Mesenchymal stem cell (in vitro differentiated cells and primary cell): ENCODE data around the gene FNTB.

ENCODE experiments used
- DNase-seq: peaks from one replicate; pipeline ENCODE4 v3.0.0-alpha.2; 2013
- H2AFZ ChIP-seq: one replicate; pipeline ENCODE4 v1.6.1; 2013; ENCODE audit warnings: low read depth, mild to moderate bottlenecking, control low read depth, inconsistent platforms, low read length, moderate library complexity
- H2AK5ac ChIP-seq: 2 replicates; pipeline ENCODE4 v1.6.1; 2013; ENCODE audit warnings: low read length, moderate library complexity, mild to moderate bottlenecking, inconsistent platforms; ENCODE audit not compliant: severe bottlenecking
- H2BK120ac ChIP-seq: one replicate; pipeline ENCODE4 v1.6.1; 2013; ENCODE audit warnings: low read depth, mild to moderate bottlenecking, inconsistent platforms, low read length, moderate library complexity
- H2BK12ac ChIP-seq, 2 experiments: one replicate each; pipeline ENCODE4 v1.6.1; 2013; ENCODE audit warnings: inconsistent platforms in 2 of 2, low read length in 2 of 2, mild to moderate bottlenecking in 2 of 2, moderate library complexity in 2 of 2, control low read depth in 1 of 2
- H2BK15ac ChIP-seq: one replicate; pipeline ENCODE4 v1.6.1; 2013; ENCODE audit warnings: mild to moderate bottlenecking, low read depth, inconsistent platforms; ENCODE audit not compliant: poor library complexity, severe bottlenecking
- H2BK5ac ChIP-seq: 2 replicates; pipeline ENCODE4 v1.6.1; 2013; ENCODE audit warnings: low read depth, mild to moderate bottlenecking, low read length, control low read depth, inconsistent platforms; ENCODE audit not compliant: poor library complexity, severe bottlenecking
- H3K14ac ChIP-seq, 2 experiments: one replicate each; pipeline ENCODE4 v1.6.1; 2013; ENCODE audit warnings: inconsistent platforms in 2 of 2, low read length in 2 of 2, control low read depth in 1 of 2, mild to moderate bottlenecking in 1 of 2, moderate library complexity in 1 of 2
- H3K18ac ChIP-seq, 2 experiments: one replicate each; pipeline ENCODE4 v1.6.1; 2013; ENCODE audit warnings: inconsistent platforms in 2 of 2, low read length in 2 of 2, control low read depth in 1 of 2, low read depth in 1 of 2, mild to moderate bottlenecking in 1 of 2
- H3K23ac ChIP-seq, 2 experiments: one replicate each; pipeline ENCODE4 v1.6.1; 2013; ENCODE audit warnings: inconsistent platforms in 2 of 2, low read length in 2 of 2, mild to moderate bottlenecking in 2 of 2, moderate library complexity in 2 of 2, control low read depth in 1 of 2
- H3K27ac ChIP-seq: 2 replicates; pipeline ENCODE4 v1.5.1; 2013; ENCODE audit warnings: mild to moderate bottlenecking, moderate library complexity, low read length, control low read depth, inconsistent platforms; ENCODE audit not compliant: poor library complexity, severe bottlenecking
- H3K27me3 ChIP-seq, 2 experiments: 2 replicates each; pipeline versions ENCODE4 v1.6.1 to v1.7.0; 2013; ENCODE audit warnings: low read length in 2 of 2, mild to moderate bottlenecking in 2 of 2, moderate library complexity in 2 of 2, control low read depth in 1 of 2, inconsistent platforms in 1 of 2; ENCODE audit not compliant: control insufficient read depth in 1 of 2, insufficient read depth in 1 of 2
- H3K36me3 ChIP-seq, 2 experiments: 2 replicates each; pipeline versions ENCODE4 v1.6.1 to v1.7.0; 2013; ENCODE audit warnings: low read length in 2 of 2, control low read depth in 1 of 2, inconsistent platforms in 1 of 2, low read depth in 1 of 2, mild to moderate bottlenecking in 1 of 2; ENCODE audit not compliant: insufficient read depth in 2 of 2, control insufficient read depth in 1 of 2
- H3K4ac ChIP-seq, 2 experiments: one replicate each; pipeline ENCODE4 v1.6.1; 2013; ENCODE audit warnings: inconsistent platforms in 2 of 2, low read length in 2 of 2, mild to moderate bottlenecking in 2 of 2, moderate library complexity in 2 of 2, control low read depth in 1 of 2, low read depth in 1 of 2
- H3K4me1 ChIP-seq: 2 replicates; pipeline ENCODE4 v1.6.1; 2013; ENCODE audit warnings: low read depth, low read length, control low read depth; ENCODE audit not compliant: control insufficient read depth, insufficient read depth
- H3K4me2 ChIP-seq: 2 replicates; pipeline ENCODE4 v1.6.1; 2013; ENCODE audit warnings: low read length, mild to moderate bottlenecking, inconsistent platforms; ENCODE audit not compliant: poor library complexity, severe bottlenecking
- H3K4me3 ChIP-seq, 2 experiments: 2 replicates each; pipeline versions ENCODE4 v1.5.1 to v1.7.0; 2013; ENCODE audit warnings: low read length in 2 of 2, mild to moderate bottlenecking in 2 of 2, control low read depth in 1 of 2, low read depth in 1 of 2; ENCODE audit not compliant: insufficient read depth in 1 of 2
- H3K79me1 ChIP-seq: replicated peaks from 2 replicates; pipeline ENCODE4 v1.6.1; 2013; ENCODE audit warnings: mild to moderate bottlenecking, control low read depth, low read length, inconsistent platforms; ENCODE audit not compliant: poor library complexity, severe bottlenecking
- H3K9ac ChIP-seq: 2 replicates; pipeline ENCODE4 v1.7.0; 2013; ENCODE audit warnings: mild to moderate bottlenecking, low read length, moderate library complexity
- H3K9me3 ChIP-seq: 2 replicates; pipeline ENCODE4 v1.7.0; 2013; ENCODE audit warnings: mild to moderate bottlenecking, low read length; ENCODE audit not compliant: control insufficient read depth
- H4K8ac ChIP-seq: one replicate; pipeline ENCODE4 v1.6.1; 2013; ENCODE audit warnings: inconsistent platforms, mild to moderate bottlenecking, low read length, moderate library complexity
- H4K91ac ChIP-seq: one replicate; pipeline ENCODE4 v1.6.1; 2013; ENCODE audit warnings: mild to moderate bottlenecking, low read length, inconsistent platforms
- WGBS: methylation state at CpG from one replicate; pipeline ENCODE4 v1.1.7; 2013; ENCODE audit warnings: mixed read lengths; 5-methylcytosine and 5-hydroxymethylcytosine counted together

Gene FNTB

GRCh38 chr14:65077318-65077717 is 90.6 kb downstream of the FNTB start:
- H2AK5ac ChIP-seq: no peak overlapping the region
- H3K4me3 ChIP-seq: no peak overlapping the region
- H3K79me1 ChIP-seq: peaks cover 40% of the 10 kb centered on the region
- no peak overlapping the region for H2BK120ac ChIP-seq
- no peak overlapping the region for H3K9ac ChIP-seq
- WGBS: 100% methylated on average over 2 of the region's 2 CpGs
- no peaks in the 10 kb centered on the region for H3K9me3 ChIP-seq
- peaks cover 4% of the 10 kb centered on the region for H3K4me1 ChIP-seq
- no peak overlapping the region for H3K4ac ChIP-seq
- no peak overlapping the region for H4K91ac ChIP-seq
- H3K36me3 ChIP-seq: peaks cover 57 to 98% of the 10 kb centered on the region in 2 experiments
- no peak overlapping the region for H3K4me2 ChIP-seq
- H2AFZ ChIP-seq: no peak overlapping the region
- no peak overlapping the region for H4K8ac ChIP-seq
- no peak overlapping the region for H3K27ac ChIP-seq
- no peak overlapping the region for H2BK12ac ChIP-seq
- no peaks in the 10 kb centered on the region for H3K27me3 ChIP-seq
- no peak overlapping the region for H2BK5ac ChIP-seq
- no peak overlapping the region for H3K14ac ChIP-seq
- no peak overlapping the region for H2BK15ac ChIP-seq
- no peak overlapping the region for H3K18ac ChIP-seq
- DNase-seq: no peak
- no peak overlapping the region for H3K23ac ChIP-seq

- Histone ChIP-seq H3K4me1 (peaks cover 2% of the 10 kb centered on the region), H3K9ac (no peak overlapping the region), H3K4ac (no peak overlapping the region), H2BK15ac (no peak overlapping the region), H2AK5ac (no peak overlapping the region), H3K9me3 (no peaks in the 10 kb centered on the region), H3K4me2 (no peak overlapping the region), H3K79me1 (peaks cover 42% of the 10 kb centered on the region), H3K36me3 (peaks cover 52 to 97% of the 10 kb centered on the region in 2 experiments), H3K18ac (no peak overlapping the region), H2BK5ac (no peak overlapping the region), H3K27me3 (no peaks in the 10 kb centered on the region), H2BK120ac (no peak overlapping the region), H2AFZ (no peak overlapping the region), H2BK12ac (no peak overlapping the region), H3K23ac (no peak overlapping the region), H4K8ac (no peak overlapping the region), H3K14ac (no peak overlapping the region), H3K27ac (no peak overlapping the region), H4K91ac (no peak overlapping the region), H3K4me3 (no peak overlapping the region)
- WGBS: 98% methylated on average over 6 of the region's 6 CpGs
- DNase-seq: no peak
These were observed 92.5 kb downstream of the FNTB start for GRCh38 chr14:65079201-65079600.

GRCh38 chr14:65079768-65080167 is 93.1 kb downstream of the FNTB start:
- H2BK5ac ChIP-seq: no peak overlapping the region
- H3K14ac ChIP-seq: no peak overlapping the region
- peaks cover 49 to 91% of the 10 kb centered on the region in 2 experiments for H3K36me3 ChIP-seq
- no peak overlapping the region for H2BK120ac ChIP-seq
- no peak overlapping the region for H3K9ac ChIP-seq
- peaks cover 38% of the 10 kb centered on the region for H3K79me1 ChIP-seq
- H3K18ac ChIP-seq: no peak overlapping the region
- H2BK12ac ChIP-seq: no peak overlapping the region
- no peak overlapping the region for H2BK15ac ChIP-seq
- H4K8ac ChIP-seq: no peak overlapping the region
- H2AFZ ChIP-seq: no peak overlapping the region
- no peaks in the 10 kb centered on the region for H3K27me3 ChIP-seq
- H3K4me1 ChIP-seq: peaks cover 2% of the 10 kb centered on the region
- H3K9me3 ChIP-seq: no peaks in the 10 kb centered on the region
- no peak overlapping the region for H3K4me3 ChIP-seq
- H3K4ac ChIP-seq: no peak overlapping the region
- H4K91ac ChIP-seq: no peak overlapping the region
- WGBS: 85% methylated on average over 4 of the region's 5 CpGs
- H3K23ac ChIP-seq: no peak overlapping the region
- no peak overlapping the region for H2AK5ac ChIP-seq
- no peak for DNase-seq
- no peak overlapping the region for H3K27ac ChIP-seq
- H3K4me2 ChIP-seq: no peak overlapping the region

GRCh38 chr14:65080960-65081747 is 94.5 kb downstream of the FNTB start:
- no peak overlapping the region for H3K4me2 ChIP-seq
- H3K4ac ChIP-seq: no peak overlapping the region
- peak overlapping the region in 1 of 2 experiments; percentile 68 for H3K4me3 ChIP-seq
- H2AK5ac ChIP-seq: no peak overlapping the region
- H4K8ac ChIP-seq: no peak overlapping the region
- no peak overlapping the region for H2BK15ac ChIP-seq
- H4K91ac ChIP-seq: no peak overlapping the region
- WGBS: 90% methylated on average over 2 of the region's 2 CpGs
- no peak overlapping the region for H3K18ac ChIP-seq
- no peak overlapping the region for H2BK12ac ChIP-seq
- H2AFZ ChIP-seq: no peak overlapping the region
- DNase-seq: peak; percentile 82
- H3K36me3 ChIP-seq: peaks cover 46 to 89% of the 10 kb centered on the region in 2 experiments
- H3K23ac ChIP-seq: no peak overlapping the region
- peaks cover 2% of the 10 kb centered on the region for H3K4me1 ChIP-seq
- peak overlapping the region; percentile 67 for H3K9ac ChIP-seq
- no peak overlapping the region for H2BK120ac ChIP-seq
- no peak overlapping the region for H2BK5ac ChIP-seq
- no peaks in the 10 kb centered on the region for H3K9me3 ChIP-seq
- H3K79me1 ChIP-seq: peaks cover 40% of the 10 kb centered on the region
- no peaks in the 10 kb centered on the region for H3K27me3 ChIP-seq
- H3K14ac ChIP-seq: no peak overlapping the region
- no peak overlapping the region for H3K27ac ChIP-seq
